B cell (primary cell): ENCODE measurements around the gene NGEF. TPM values are rescaled to one million over a fixed set of nuclear protein-coding genes. Genes with fewer than 3 reads are reported as not detected.

ENCODE experiments used
- ATAC-seq: fragments of 200-7000 bp; cut with Tn5 transposase; one replicate; pipeline ENCODE4 v1.10.0; 2021; ENCODE audit warnings: low read depth, mild to moderate bottlenecking, moderate number of reproducible peaks, moderate library complexity
- CTCF ChIA-PET: fragments of 350-600 bp; sonication (Branson Sonifier 250); formaldehyde crosslinking; loops from one replicate; lab custom pipeline; 2021; ENCODE audit warnings: antibody characterized with exemption, inconsistent platforms; lab: Charles Lee
- POLR2A ChIA-PET: fragments of 350-600 bp; sonication (Branson Sonifier 250); formaldehyde crosslinking; loops from one replicate; lab custom pipeline; 2021; ENCODE audit warnings: antibody characterized with exemption; lab: Charles Lee
- DNase-seq: peaks from one replicate; pipeline ENCODE4 v3.0.0; 2013
- H2AFZ ChIP-seq: 2 replicates; pipeline ENCODE4 v1.6.1; 2012; ENCODE audit warnings: mild to moderate bottlenecking, low read depth, low read length; ENCODE audit not compliant: insufficient read depth, poor library complexity, severe bottlenecking
- H3K27ac ChIP-seq, 2 donors: 1 replicate in 1 of 2; 2 replicates in 1 of 2; pipeline ENCODE4 v1.5.1; 2012 to 2013; ENCODE audit warnings: low read length in 2 of 2, mild to moderate bottlenecking in 2 of 2, moderate library complexity in 1 of 2
- H3K27me3 ChIP-seq, 4 experiments: fragments of 200-600 bp in 1 of 4; sonication (generic) in 1 of 4; replicated peaks in 1 of 4; 1 replicate in 2 of 4; 2 replicates in 2 of 4; pipeline versions ENCODE4 v1.6.1 to v1.7.0; 2013 to 2016; ENCODE audit warnings: low read length in 3 of 4, mild to moderate bottlenecking in 2 of 4, mixed read lengths in 1 of 4, moderate library complexity in 1 of 4; ENCODE audit not compliant: insufficient read depth in 4 of 4, control insufficient read depth in 3 of 4; ENCODE audit errors: control extremely low read depth in 1 of 4
- H3K36me3 ChIP-seq, 2 experiments: replicated peaks in 1 of 2; 1 replicate in 1 of 2; 2 replicates in 1 of 2; pipeline versions ENCODE4 v1.6.1 to v1.7.1; 2013; ENCODE audit warnings: low read length in 1 of 2; ENCODE audit not compliant: insufficient read depth in 2 of 2, control insufficient read depth in 1 of 2; ENCODE audit errors: control extremely low read depth in 1 of 2, extremely low read depth in 1 of 2
- H3K4me1 ChIP-seq, 2 donors: fragments of 200-600 bp in 1 of 2; sonication (generic) in 1 of 2; 1 replicate in 1 of 2; 2 replicates in 1 of 2; pipeline versions ENCODE4 v1.5.1 to v1.6.1; 2013 to 2017; ENCODE audit warnings: low read length in 2 of 2; ENCODE audit not compliant: control insufficient read depth in 2 of 2, insufficient read depth in 2 of 2
- H3K4me2 ChIP-seq: replicated peaks from 2 replicates; pipeline ENCODE3; 2012; ENCODE audit warnings: mild to moderate bottlenecking, low read depth, low read length; ENCODE audit not compliant: poor library complexity, severe bottlenecking
- H3K4me3 ChIP-seq, 5 experiments: fragments of 200-600 bp in 1 of 5; sonication (generic) in 1 of 5; 1 replicate in 3 of 5; 2 replicates in 2 of 5; pipeline versions ENCODE4 v1.5.1 to v1.7.0; 2011 to 2016; ENCODE audit warnings: low read length in 4 of 5, mild to moderate bottlenecking in 4 of 5, low read depth in 2 of 5, control low read depth in 1 of 5, moderate library complexity in 1 of 5; ENCODE audit not compliant: insufficient read depth in 1 of 5; ENCODE audit errors: control extremely low read depth in 1 of 5, extremely low read depth in 1 of 5
- H3K79me2 ChIP-seq: fragments of 200-600 bp; sonication (generic); one replicate; pipeline ENCODE4 v1.6.0; 2016; ENCODE audit warnings: low read length; ENCODE audit not compliant: control insufficient read depth, insufficient read depth
- H3K9ac ChIP-seq: fragments of 200-600 bp; sonication (generic); 2 replicates; pipeline ENCODE4 v1.6.1; 2017; ENCODE audit warnings: mild to moderate bottlenecking, low read length, moderate library complexity
- H3K9me3 ChIP-seq, 3 donors: one replicate each; pipeline versions ENCODE4 v1.6.1 to v1.7.1; 2013; ENCODE audit warnings: low read length in 2 of 3; ENCODE audit not compliant: control insufficient read depth in 2 of 3, insufficient read depth in 1 of 3; ENCODE audit errors: control extremely low read depth in 1 of 3
- H4K20me1 ChIP-seq: 2 replicates; pipeline ENCODE4 v1.6.0; 2012; ENCODE audit warnings: mild to moderate bottlenecking, low read length; ENCODE audit not compliant: insufficient read depth, control insufficient read depth, poor library complexity, severe bottlenecking
- H3K27ac Mint-ChIP-seq: one replicate; pipeline ENCODE4 v1.8.0; 2021; ENCODE audit warnings: mixed read lengths
- H3K27me3 Mint-ChIP-seq: one replicate; pipeline ENCODE4 v1.8.0; 2021; ENCODE audit warnings: mixed read lengths
- H3K4me1 Mint-ChIP-seq: one replicate; pipeline ENCODE4 v1.8.0; 2021; ENCODE audit warnings: mixed read lengths
- H3K4me3 Mint-ChIP-seq: one replicate; pipeline ENCODE4 v1.8.0; 2021; ENCODE audit warnings: mixed read lengths
- H3K9me3 Mint-ChIP-seq: one replicate; pipeline ENCODE4 v1.8.0; 2022; ENCODE audit warnings: mixed read lengths; ENCODE audit not compliant: insufficient read depth
- EZH2 ChIP-seq: IDR thresholded peaks from 2 replicates; pipeline ENCODE4 v1.6.1; 2012; ENCODE audit warnings: borderline replicate concordance, low read depth, mild to moderate bottlenecking, moderate library complexity, low read length; ENCODE audit not compliant: insufficient read depth, poor library complexity, severe bottlenecking
- WGBS: methylation state at CpG from one replicate; pipeline ENCODE4 v1.1.5; 2013; ENCODE audit warnings: missing lambda C conversion rate; ENCODE audit not compliant: insufficient coverage; 5-methylcytosine and 5-hydroxymethylcytosine counted together
- intact Hi-C: fragments of 100-400 bp; cut with micrococcal nuclease; formaldehyde crosslinking; loops from one replicate; pipeline ENCODE4 v1.10.0; 2022
- polyA plus RNA-seq: library from polyadenylated mRNA; depleted of rRNA; stranded (reverse); fragments of >200 nt; gene quantifications from 2 replicates; pipeline ENCODE4 v1.2.3, GENCODE V29; 2012
- total RNA-seq, 2 donors: library from RNA; stranded (reverse); fragments of 120-200 nt in 1 of 2; gene quantifications; 1 replicate in 1 of 2; 2 replicates in 1 of 2; pipeline versions ENCODE4 v1.2.3 to v1.2.4, GENCODE V29; 2013 to 2022
- TF ChIP-seq, protein P1 (sequence below): fragments of 200-600 bp; IDR thresholded peaks from one replicate; pipeline ENCODE4 v1.8.0; 2022; ENCODE audit warnings: antibody characterized with exemption, mild to moderate bottlenecking

Gene NGEF
- total and polyA plus RNA-seq, 2 donors (not counting 1 experiment from before 2014, with no cell fraction given) = not detected

DNA sequence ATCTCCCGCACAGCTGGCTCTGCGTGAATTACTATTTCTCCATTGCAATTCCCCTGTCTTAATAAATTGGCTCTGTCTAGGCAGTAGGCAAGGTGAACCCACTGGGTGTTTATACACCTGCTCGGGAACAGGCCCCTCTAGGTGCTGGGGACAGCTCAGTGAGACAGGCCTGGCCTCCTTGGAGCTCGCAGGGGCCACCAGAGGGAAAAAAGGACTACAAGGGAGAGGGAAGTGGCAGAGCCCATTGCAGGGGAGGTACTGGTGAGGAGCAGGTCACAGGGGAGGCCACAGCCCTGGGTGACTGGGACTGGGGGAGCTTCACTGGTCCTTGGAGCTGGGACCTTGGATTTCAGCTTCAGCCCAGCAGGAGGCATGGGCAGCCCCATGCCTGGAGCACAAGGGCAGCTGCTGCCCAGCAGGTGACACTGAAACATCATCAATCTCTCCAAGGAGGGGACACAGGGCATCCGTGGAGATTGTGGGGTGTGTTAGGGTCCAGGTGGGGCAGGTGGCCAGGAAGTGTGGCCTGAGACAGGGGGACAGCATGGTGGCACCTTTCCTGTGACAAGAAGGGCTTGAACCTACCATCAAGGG is 31.2 kb downstream of the NGEF start:
- DNase-seq = no peak
- Histone ChIP-seq H2AFZ (no peak overlapping the region), H3K27me3 (peaks cover 0 to 12% (median 0%) of the 10 kb centered on the region in 4 experiments), H3K4me2 (no peak overlapping the region), H3K27ac (no peak overlapping the region), H3K36me3 (no peaks in the 10 kb centered on the region), H4K20me1 (no peaks in the 10 kb centered on the region), H3K9ac (no peak overlapping the region), H3K4me1 (no peaks in the 10 kb centered on the region), H3K9me3 (peaks cover 2 to 3% (median 3%) of the 10 kb centered on the region in 3 donors), H3K4me3 (no peak overlapping the region), H3K79me2 (no peaks in the 10 kb centered on the region)
- Mint-ChIP-seq H3K27me3 (peaks cover 39% of the 10 kb centered on the region), H3K4me3 (no peak overlapping the region), H3K9me3 (peaks cover 4% of the 10 kb centered on the region), H3K27ac (no peak overlapping the region), H3K4me1 (no peaks in the 10 kb centered on the region)
- no peak for TF ChIP-seq EZH2
- TF ChIP-seq, protein P1, sequence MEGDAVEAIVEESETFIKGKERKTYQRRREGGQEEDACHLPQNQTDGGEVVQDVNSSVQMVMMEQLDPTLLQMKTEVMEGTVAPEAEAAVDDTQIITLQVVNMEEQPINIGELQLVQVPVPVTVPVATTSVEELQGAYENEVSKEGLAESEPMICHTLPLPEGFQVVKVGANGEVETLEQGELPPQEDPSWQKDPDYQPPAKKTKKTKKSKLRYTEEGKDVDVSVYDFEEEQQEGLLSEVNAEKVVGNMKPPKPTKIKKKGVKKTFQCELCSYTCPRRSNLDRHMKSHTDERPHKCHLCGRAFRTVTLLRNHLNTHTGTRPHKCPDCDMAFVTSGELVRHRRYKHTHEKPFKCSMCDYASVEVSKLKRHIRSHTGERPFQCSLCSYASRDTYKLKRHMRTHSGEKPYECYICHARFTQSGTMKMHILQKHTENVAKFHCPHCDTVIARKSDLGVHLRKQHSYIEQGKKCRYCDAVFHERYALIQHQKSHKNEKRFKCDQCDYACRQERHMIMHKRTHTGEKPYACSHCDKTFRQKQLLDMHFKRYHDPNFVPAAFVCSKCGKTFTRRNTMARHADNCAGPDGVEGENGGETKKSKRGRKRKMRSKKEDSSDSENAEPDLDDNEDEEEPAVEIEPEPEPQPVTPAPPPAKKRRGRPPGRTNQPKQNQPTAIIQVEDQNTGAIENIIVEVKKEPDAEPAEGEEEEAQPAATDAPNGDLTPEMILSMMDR = no peak
- POLR2A ChIA-PET = no interaction called here
- intact Hi-C loops = no loop called here
- WGBS = 84% methylated on average over 2 of the region's 5 CpGs
- ATAC-seq = no peak
- CTCF ChIA-PET = interaction anchor here (1.3 kb wide), 1 partner anchor 47 kb away, joined by 3 read pairs; no protein-coding TSS in a partner anchor

DNA sequence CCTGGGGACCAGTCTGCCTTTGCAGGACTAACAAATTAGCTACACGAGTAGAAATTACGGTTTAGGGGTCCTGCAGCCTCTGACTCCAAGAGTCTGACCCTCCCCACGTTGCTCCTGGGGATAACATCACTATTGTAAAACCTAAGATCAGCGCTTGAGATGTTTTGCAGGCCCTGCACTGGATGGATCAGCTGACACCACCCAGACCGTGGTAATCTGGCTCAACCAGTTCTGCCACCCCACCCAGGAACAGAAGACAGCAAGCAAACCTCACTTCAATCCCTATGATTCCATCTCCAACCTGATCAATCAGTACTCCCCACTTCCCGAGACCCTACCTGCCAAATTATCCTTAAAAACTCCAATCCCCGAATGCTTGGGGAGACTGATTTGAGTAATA is 31.7 kb downstream of the NGEF start:
- no peak overlapping the region for H3K27ac ChIP-seq
- H3K27me3 ChIP-seq = peaks cover 0 to 12% (median 0%) of the 10 kb centered on the region in 4 experiments
- peaks cover under 1 to 3% (median 3%) of the 10 kb centered on the region in 3 donors for H3K9me3 ChIP-seq
- H3K4me1 Mint-ChIP-seq = no peaks in the 10 kb centered on the region
- no peaks in the 10 kb centered on the region for H3K79me2 ChIP-seq
- POLR2A ChIA-PET = no interaction called here
- H3K27ac Mint-ChIP-seq = no peak overlapping the region
- H3K4me3 ChIP-seq = no peak overlapping the region
- H4K20me1 ChIP-seq = no peaks in the 10 kb centered on the region
- no peaks in the 10 kb centered on the region for H3K4me1 ChIP-seq
- ATAC-seq = no peak
- CTCF ChIA-PET = interaction anchor here (1.3 kb wide), 1 partner anchor 47 kb away, joined by 3 read pairs; no protein-coding TSS in a partner anchor
- 79% methylated on average over 5 of the region's 7 CpGs for WGBS
- peaks cover 40% of the 10 kb centered on the region for H3K27me3 Mint-ChIP-seq
- H3K9me3 Mint-ChIP-seq = peaks cover 4% of the 10 kb centered on the region
- no peak for DNase-seq
- no peak overlapping the region for H2AFZ ChIP-seq
- H3K36me3 ChIP-seq = no peaks in the 10 kb centered on the region
- H3K9ac ChIP-seq = no peak overlapping the region
- no peak overlapping the region for H3K4me3 Mint-ChIP-seq
- TF ChIP-seq, protein P1 = no peak
- TF ChIP-seq EZH2 = no peak
- H3K4me2 ChIP-seq = no peak overlapping the region
- intact Hi-C loops = no loop called here
